HepG2 (cell line): ENCODE measurements around the gene ZBTB26. TPM values are rescaled to one million over a fixed set of nuclear protein-coding genes. Genes with fewer than 3 reads are reported as not detected.
A peak's percentile ranks its signal among the peaks of the same experiment; 100 is the strongest.

Experiments used
- EZH2 ChIP-seq: conservative IDR thresholded peaks from 2 replicates; pipeline ENCODE4 v1.6.1; 2012; ENCODE audit warnings: mild to moderate bottlenecking, low read depth, low read length, moderate library complexity
- HNF4A ChIP-seq: sonication (generic); formaldehyde crosslinking; IDR thresholded peaks from 2 replicates; pipeline ENCODE4 v1.4.0; 2020; ENCODE audit warnings: missing genetic modification reagents
- IRX3 ChIP-seq: sonication (generic); formaldehyde crosslinking; IDR thresholded peaks from 2 replicates; pipeline ENCODE4 v1.8.1; 2023; ENCODE audit warnings: mild to moderate bottlenecking, low read depth, missing genetic modification reagents, borderline replicate concordance
- JDP2 ChIP-seq: sonication (generic); formaldehyde crosslinking; IDR thresholded peaks from 2 replicates; pipeline ENCODE4 v1.8.1; 2022; ENCODE audit warnings: missing genetic modification reagents, borderline replicate concordance
- MED1 ChIP-seq: sonication (generic); formaldehyde crosslinking; IDR thresholded peaks from 2 replicates; pipeline ENCODE4 v1.4.0; 2020; ENCODE audit warnings: missing genetic modification reagents
- MED8 ChIP-seq: sonication (generic); formaldehyde crosslinking; IDR thresholded peaks from 2 replicates; pipeline ENCODE4 v1.8.1; 2023; ENCODE audit warnings: mild to moderate bottlenecking, missing genetic modification reagents; ENCODE audit not compliant: insufficient replicate concordance
- NR2C2 ChIP-seq: sonication (generic); formaldehyde crosslinking; IDR thresholded peaks from 2 replicates; pipeline ENCODE4 v1.4.0; 2020; ENCODE audit warnings: missing genetic modification reagents, mild to moderate bottlenecking, moderate library complexity, borderline replicate concordance
- PLRG1 ChIP-seq: fragments of 450-650 bp; conservative IDR thresholded peaks from 2 replicates; pipeline ENCODE4 v1.6.1; 2016
- POLR2G ChIP-seq: fragments of 200-400 bp; formaldehyde crosslinking; IDR thresholded peaks from 2 replicates; pipeline ENCODE4 v1.6.1; 2018; ENCODE audit warnings: mild to moderate bottlenecking, low read depth, low read length, moderate library complexity
- RAD51 ChIP-seq: fragments of 450-650 bp; IDR thresholded peaks from 2 replicates; pipeline ENCODE4 v1.6.1; 2016; ENCODE audit warnings: borderline replicate concordance
- SOX6 ChIP-seq, 2 experiments: fragments of 450-650 bp in 1 of 2; sonication (generic) in 1 of 2; formaldehyde crosslinking in 1 of 2; IDR thresholded peaks; 2 replicates each; pipeline versions ENCODE4 v1.4.0 to v1.6.1; 2017 to 2020; ENCODE audit warnings: antibody characterized with exemption in 1 of 2, mild to moderate bottlenecking in 1 of 2, missing genetic modification reagents in 1 of 2
- THAP11 ChIP-seq: IDR thresholded peaks from 2 replicates; pipeline ENCODE4 v1.6.1; 2016; ENCODE audit warnings: missing biosample characterization, missing genetic modification reagents
- ZFP37 ChIP-seq: sonication (generic); formaldehyde crosslinking; IDR thresholded peaks from 2 replicates; pipeline ENCODE4 v1.4.0; 2020; ENCODE audit warnings: missing genetic modification reagents, borderline replicate concordance
- ZFP82 ChIP-seq: sonication (generic); formaldehyde crosslinking; IDR thresholded peaks from 2 replicates; pipeline ENCODE4 v1.5.1; 2020; ENCODE audit warnings: mild to moderate bottlenecking, missing genetic modification reagents, borderline replicate concordance
- ZNF253 ChIP-seq: sonication (generic); formaldehyde crosslinking; IDR thresholded peaks from 2 replicates; pipeline ENCODE4 v1.8.0; 2022; ENCODE audit warnings: mild to moderate bottlenecking, missing genetic modification reagents, borderline replicate concordance
- ZNF292 ChIP-seq: sonication (generic); formaldehyde crosslinking; IDR thresholded peaks from 2 replicates; pipeline ENCODE4 v1.8.1; 2022; ENCODE audit warnings: mild to moderate bottlenecking, low read depth, missing genetic modification reagents, borderline replicate concordance
- ZNF562 ChIP-seq: sonication (generic); formaldehyde crosslinking; IDR thresholded peaks from 2 replicates; pipeline ENCODE4 v1.8.0; 2022; ENCODE audit warnings: missing genetic modification reagents, borderline replicate concordance
- ZNF615 ChIP-seq: sonication (generic); formaldehyde crosslinking; IDR thresholded peaks from 2 replicates; pipeline ENCODE4 v1.5.0; 2020; ENCODE audit warnings: mild to moderate bottlenecking, missing genetic modification reagents, borderline replicate concordance
- ZNF652 ChIP-seq: IDR thresholded peaks from 2 replicates; pipeline ENCODE4 v1.6.1; 2016; ENCODE audit warnings: low read depth, borderline replicate concordance
- ZNF878 ChIP-seq: sonication (generic); formaldehyde crosslinking; IDR thresholded peaks from 2 replicates; pipeline ENCODE4 v1.8.1; 2023; ENCODE audit warnings: mild to moderate bottlenecking, missing genetic modification reagents, moderate library complexity
- ZSCAN20 ChIP-seq: sonication (generic); formaldehyde crosslinking; IDR thresholded peaks from 2 replicates; pipeline ENCODE4 v1.4.0; 2020; ENCODE audit warnings: missing genetic modification reagents, mild to moderate bottlenecking, borderline replicate concordance
- polyA plus RNA-seq, 8 experiments: library from polyadenylated mRNA; depleted of rRNA in 3 of 8; stranded (reverse) in 7 of 8; unstranded in 1 of 8; fragments of >200 nt; fragmentation: Illumina TruSeq in 4 of 8; extraction: Trizol in 4 of 8; gene quantifications; 2 replicates each; pipeline versions ENCODE4 v1.2.1 to v1.2.3, GENCODE V29; 2011 to 2016; ENCODE audit warnings: low read depth in 4 of 8, missing spikeins in 1 of 8, mixed read lengths in 1 of 8; ENCODE audit not compliant: insufficient read depth in 1 of 8
- total RNA-seq, 5 experiments: library from RNA; depleted of rRNA; stranded (reverse); fragments of >200 nt; fragmentation: Illumina TruSeq; extraction: Trizol; gene quantifications; 2 replicates each; pipeline ENCODE4 v1.2.3, GENCODE V29; 2016; ENCODE audit warnings: low read depth in 1 of 5
- TF ChIP-seq, protein P1 (sequence below): sonication (generic); formaldehyde crosslinking; IDR thresholded peaks from 2 replicates; pipeline ENCODE4 v1.4.0; 2020; ENCODE audit warnings: mild to moderate bottlenecking, missing genetic modification reagents
- TF ChIP-seq, protein P2 (sequence below): sonication (generic); formaldehyde crosslinking; IDR thresholded peaks from 2 replicates; pipeline ENCODE4 v1.4.0; 2020; ENCODE audit warnings: missing genetic modification reagents, low read depth, mild to moderate bottlenecking, borderline replicate concordance
- TF ChIP-seq, protein P3 (sequence below): IDR thresholded peaks from 2 replicates; pipeline ENCODE4 v1.6.1; 2016; ENCODE audit warnings: missing compliant biosample characterization, missing genetic modification reagents, borderline replicate concordance
- TF ChIP-seq, protein P4 (sequence below): sonication (generic); formaldehyde crosslinking; IDR thresholded peaks from 2 replicates; pipeline ENCODE4 v1.5.0; 2020; ENCODE audit warnings: mild to moderate bottlenecking, low read depth, missing genetic modification reagents, borderline replicate concordance

The ZBTB26 gene
- total and polyA plus RNA-seq, 2 of the 13 experiments (the other 11 are each of a cell fraction or from before 2014, with no cell fraction given): 4.5 to 8.6 TPM

- TF ChIP-seq ZFP82 (CRISPR knock-in tag) (no peak), POLR2G (no peak), ZNF562 (CRISPR knock-in tag) (no peak), ZNF652 (CRISPR knock-in tag) (peak; percentile 88), IRX3 (CRISPR knock-in tag) (no peak), MED1 (peak; percentile 63), ZFP37 (CRISPR knock-in tag) (no peak), ZSCAN20 (CRISPR knock-in tag) (no peak), EZH2 (no peak), RAD51 (no peak), ZNF615 (CRISPR knock-in tag) (no peak), SOX6 (IDR thresholded peaks at IDR 0.05) (no peak), SOX6 (CRISPR knock-in tag; IDR thresholded peaks at IDR 0.05) (peak; percentile 48; the same call in 1 of the 2 replicates), THAP11 (CRISPR knock-in tag) (0 out of 2 replicates have a peak, but pooled peaks have one; percentile 35), MED8 (CRISPR knock-in tag) (no peak), PLRG1 (no peak), JDP2 (CRISPR knock-in tag) (no peak), ZNF292 (peak; percentile 92; the same call in 1 of the 2 replicates), NR2C2 (CRISPR knock-in tag) (peak; percentile 64; the same call in 1 of the 2 replicates), ZNF253 (no peak), HNF4A (peak; percentile 95), ZNF878 (CRISPR knock-in tag) (peak; percentile 67; the same call in 1 of the 2 replicates)
- TF ChIP-seq, protein P1, sequence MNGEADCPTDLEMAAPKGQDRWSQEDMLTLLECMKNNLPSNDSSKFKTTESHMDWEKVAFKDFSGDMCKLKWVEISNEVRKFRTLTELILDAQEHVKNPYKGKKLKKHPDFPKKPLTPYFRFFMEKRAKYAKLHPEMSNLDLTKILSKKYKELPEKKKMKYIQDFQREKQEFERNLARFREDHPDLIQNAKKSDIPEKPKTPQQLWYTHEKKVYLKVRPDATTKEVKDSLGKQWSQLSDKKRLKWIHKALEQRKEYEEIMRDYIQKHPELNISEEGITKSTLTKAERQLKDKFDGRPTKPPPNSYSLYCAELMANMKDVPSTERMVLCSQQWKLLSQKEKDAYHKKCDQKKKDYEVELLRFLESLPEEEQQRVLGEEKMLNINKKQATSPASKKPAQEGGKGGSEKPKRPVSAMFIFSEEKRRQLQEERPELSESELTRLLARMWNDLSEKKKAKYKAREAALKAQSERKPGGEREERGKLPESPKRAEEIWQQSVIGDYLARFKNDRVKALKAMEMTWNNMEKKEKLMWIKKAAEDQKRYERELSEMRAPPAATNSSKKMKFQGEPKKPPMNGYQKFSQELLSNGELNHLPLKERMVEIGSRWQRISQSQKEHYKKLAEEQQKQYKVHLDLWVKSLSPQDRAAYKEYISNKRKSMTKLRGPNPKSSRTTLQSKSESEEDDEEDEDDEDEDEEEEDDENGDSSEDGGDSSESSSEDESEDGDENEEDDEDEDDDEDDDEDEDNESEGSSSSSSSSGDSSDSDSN: no peak; the same call in 1 of the 2 replicates
- TF ChIP-seq, protein P2, sequence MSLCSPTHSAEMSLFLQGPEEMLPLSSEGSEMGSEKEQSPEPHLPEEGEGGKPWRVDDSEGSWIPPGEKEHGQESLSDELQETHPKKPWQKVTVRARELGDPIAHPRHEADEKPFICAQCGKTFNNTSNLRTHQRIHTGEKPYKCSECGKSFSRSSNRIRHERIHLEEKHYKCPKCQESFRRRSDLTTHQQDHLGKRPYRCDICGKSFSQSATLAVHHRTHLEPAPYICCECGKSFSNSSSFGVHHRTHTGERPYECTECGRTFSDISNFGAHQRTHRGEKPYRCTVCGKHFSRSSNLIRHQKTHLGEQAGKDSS (CRISPR knock-in tag): 0 out of 2 replicates have a peak, but pooled peaks have one; percentile 41
- TF ChIP-seq, protein P3, sequence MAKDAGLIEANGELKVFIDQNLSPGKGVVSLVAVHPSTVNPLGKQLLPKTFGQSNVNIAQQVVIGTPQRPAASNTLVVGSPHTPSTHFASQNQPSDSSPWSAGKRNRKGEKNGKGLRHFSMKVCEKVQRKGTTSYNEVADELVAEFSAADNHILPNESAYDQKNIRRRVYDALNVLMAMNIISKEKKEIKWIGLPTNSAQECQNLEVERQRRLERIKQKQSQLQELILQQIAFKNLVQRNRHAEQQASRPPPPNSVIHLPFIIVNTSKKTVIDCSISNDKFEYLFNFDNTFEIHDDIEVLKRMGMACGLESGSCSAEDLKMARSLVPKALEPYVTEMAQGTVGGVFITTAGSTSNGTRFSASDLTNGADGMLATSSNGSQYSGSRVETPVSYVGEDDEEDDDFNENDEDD (CRISPR knock-in tag): no peak
- TF ChIP-seq, protein P4, sequence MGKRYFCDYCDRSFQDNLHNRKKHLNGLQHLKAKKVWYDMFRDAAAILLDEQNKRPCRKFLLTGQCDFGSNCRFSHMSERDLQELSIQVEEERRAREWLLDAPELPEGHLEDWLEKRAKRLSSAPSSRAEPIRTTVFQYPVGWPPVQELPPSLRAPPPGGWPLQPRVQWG: no peak
These were observed 5.2 kb upstream of the ZBTB26 start (continued) for GRCh38 chr9:122936464-122936863.
